CD14-positive monocyte (primary cell): ENCODE data around the gene LHFPL3. TPM values are rescaled to one million over a fixed set of nuclear protein-coding genes. Genes with fewer than 3 reads are reported as not detected.

Source experiments
- DNase-seq, 3 donors: peaks; one replicate each; pipeline ENCODE4 v3.0.0-alpha.2; 2011 to 2022
- H2AFZ ChIP-seq: 2 replicates; pipeline ENCODE4 v1.6.0; 2012; ENCODE audit warnings: mild to moderate bottlenecking, low read depth, low read length, inconsistent platforms; ENCODE audit not compliant: insufficient read depth, poor library complexity, severe bottlenecking
- H3K27ac ChIP-seq, 2 donors: 1 replicate in 1 of 2; 2 replicates in 1 of 2; pipeline ENCODE4 v1.5.1; 2012 to 2013; ENCODE audit warnings: low read length in 2 of 2, control low read depth in 1 of 2, inconsistent platforms in 1 of 2, low read depth in 1 of 2, mild to moderate bottlenecking in 1 of 2
- H3K27me3 ChIP-seq, 2 donors: one replicate each; pipeline versions ENCODE4 v1.6.0 to v1.6.1; 2011 to 2013; ENCODE audit warnings: low read length in 2 of 2; ENCODE audit not compliant: control insufficient read depth in 2 of 2, insufficient read depth in 2 of 2
- H3K36me3 ChIP-seq, 2 donors: replicated peaks in 1 of 2; 1 replicate in 1 of 2; 2 replicates in 1 of 2; pipeline versions ENCODE4 v1.5.1 to v1.6.1; 2012 to 2013; ENCODE audit warnings: low read length in 2 of 2, control low read depth in 1 of 2, inconsistent platforms in 1 of 2, mild to moderate bottlenecking in 1 of 2; ENCODE audit not compliant: insufficient read depth in 2 of 2, control insufficient read depth in 1 of 2
- H3K4me1 ChIP-seq, 2 donors: 1 replicate in 1 of 2; 2 replicates in 1 of 2; pipeline versions ENCODE4 v1.5.1 to v1.6.1; 2012 to 2013; ENCODE audit warnings: low read length in 2 of 2, control low read depth in 1 of 2, inconsistent platforms in 1 of 2, mild to moderate bottlenecking in 1 of 2, moderate library complexity in 1 of 2; ENCODE audit not compliant: insufficient read depth in 2 of 2, control insufficient read depth in 1 of 2
- H3K4me2 ChIP-seq: replicated peaks from 2 replicates; pipeline ENCODE3; 2012; ENCODE audit warnings: low read length, moderate library complexity, mild to moderate bottlenecking; ENCODE audit not compliant: poor library complexity, severe bottlenecking; ENCODE audit errors: extremely low read depth
- H3K4me3 ChIP-seq, 3 experiments: fragments of 200-600 bp in 1 of 3; sonication (generic) in 1 of 3; replicated peaks in 1 of 3; 1 replicate in 2 of 3; 2 replicates in 1 of 3; pipeline ENCODE4 v1.5.1; 2011 to 2013; ENCODE audit warnings: low read length in 3 of 3, mild to moderate bottlenecking in 3 of 3, control low read depth in 2 of 3, low read depth in 2 of 3, inconsistent platforms in 1 of 3, moderate library complexity in 1 of 3
- H3K79me2 ChIP-seq: 2 replicates; pipeline ENCODE4 v1.6.0; 2012; ENCODE audit warnings: mild to moderate bottlenecking, control low read depth, inconsistent platforms, low read length, moderate library complexity; ENCODE audit not compliant: insufficient read depth
- H3K9ac ChIP-seq: 2 replicates; pipeline ENCODE4 v1.6.0; 2017; ENCODE audit warnings: low read length, mild to moderate bottlenecking; ENCODE audit not compliant: insufficient read depth, poor library complexity, severe bottlenecking
- H3K9me3 ChIP-seq, 2 donors: replicated peaks in 1 of 2; 1 replicate in 1 of 2; 2 replicates in 1 of 2; pipeline versions ENCODE4 v1.5.1 to v1.6.1; 2012 to 2013; ENCODE audit warnings: low read length in 2 of 2, control low read depth in 1 of 2; ENCODE audit not compliant: control insufficient read depth in 1 of 2, insufficient read depth in 1 of 2
- H4K20me1 ChIP-seq: 2 replicates; pipeline ENCODE4 v1.6.0; 2012; ENCODE audit warnings: mild to moderate bottlenecking, low read length, control low read depth, moderate library complexity; ENCODE audit not compliant: insufficient read depth
- H3K27ac Mint-ChIP-seq, 7 donors: one replicate each; pipeline ENCODE4 v1.8.0; 2020; ENCODE audit warnings: mild to moderate bottlenecking in 7 of 7, mixed read lengths in 7 of 7, moderate library complexity in 6 of 7, inconsistent platforms in 2 of 7
- H3K27me3 Mint-ChIP-seq, 3 donors: one replicate each; pipeline ENCODE4 v1.8.0; 2021 to 2022; ENCODE audit warnings: low read depth in 3 of 3, mild to moderate bottlenecking in 3 of 3, mixed read lengths in 3 of 3, moderate library complexity in 3 of 3, inconsistent platforms in 1 of 3
- H3K36me3 Mint-ChIP-seq, 2 donors: one replicate each; pipeline ENCODE4 v1.8.0; 2020; ENCODE audit warnings: mixed read lengths in 2 of 2, inconsistent platforms in 1 of 2, mild to moderate bottlenecking in 1 of 2
- H3K4me1 Mint-ChIP-seq: one replicate; pipeline ENCODE4 v1.8.0; 2020; ENCODE audit warnings: mild to moderate bottlenecking, mixed read lengths
- H3K4me3 Mint-ChIP-seq, 2 donors: one replicate each; pipeline ENCODE4 v1.8.0; 2020; ENCODE audit warnings: mild to moderate bottlenecking in 2 of 2, mixed read lengths in 2 of 2, moderate library complexity in 1 of 2
- H3K9me3 Mint-ChIP-seq, 7 donors: one replicate each; pipeline ENCODE4 v1.8.0; 2020 to 2022; ENCODE audit warnings: mixed read lengths in 7 of 7, mild to moderate bottlenecking in 6 of 7, moderate library complexity in 6 of 7, inconsistent platforms in 2 of 7
- WGBS: methylation state at CpG from one replicate; pipeline ENCODE4 v1.1.5; 2013; ENCODE audit warnings: missing lambda C conversion rate; ENCODE audit not compliant: insufficient coverage; 5-methylcytosine and 5-hydroxymethylcytosine counted together
- intact Hi-C, 2 donors: fragments of 100-400 bp; cut with micrococcal nuclease; formaldehyde crosslinking; loops; one replicate each; pipeline versions ENCODE4 v1.15.0 to v1.15.1; 2023
- polyA plus RNA-seq, 3 donors: library from polyadenylated mRNA; depleted of rRNA in 1 of 3; unstranded in 2 of 3; stranded (reverse) in 1 of 3; fragments of 300-500 nt in 2 of 3; fragments of >200 nt in 1 of 3; fragmentation: Illumina TruSeq in 2 of 3; gene quantifications; 1 replicate in 2 of 3; 2 replicates in 1 of 3; pipeline ENCODE4 v1.2.3, GENCODE V29; 2012 to 2021
- TF ChIP-seq, protein P1 (sequence below): fragments of 200-600 bp; IDR thresholded peaks from one replicate; pipeline ENCODE4 v1.8.0; 2022; ENCODE audit warnings: antibody characterized with exemption, mild to moderate bottlenecking

LHFPL3 gene
- polyA plus RNA-seq, 3 donors: not detected

DNA sequence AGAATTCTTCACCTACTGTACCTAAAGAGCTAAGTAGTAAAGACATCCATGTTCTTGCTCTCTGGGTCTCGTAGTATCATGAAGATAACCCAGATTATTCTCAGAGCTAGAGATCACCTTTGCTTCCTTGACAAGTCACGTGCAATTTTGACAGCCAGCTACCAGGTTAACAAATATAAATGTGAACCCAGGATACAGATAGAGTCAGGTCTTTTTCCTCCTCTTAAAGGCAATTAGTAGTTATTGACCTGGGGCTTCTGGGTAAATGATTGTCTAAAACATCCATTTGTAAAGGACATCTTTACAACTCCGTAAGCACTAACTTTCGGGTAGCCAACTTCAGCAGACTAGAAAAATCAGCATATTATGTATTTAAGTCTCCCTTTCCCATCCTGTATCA is 28.8 kb downstream of the LHFPL3 start:
- H3K4me3 Mint-ChIP-seq: no peak overlapping the region
- 100% methylated on average over 1 of the region's 4 CpGs for WGBS
- Histone ChIP-seq H3K4me3 (no peak overlapping the region), H3K9ac (no peak overlapping the region), H3K27ac (no peak overlapping the region), H3K27me3 (no peaks in the 10 kb centered on the region), H2AFZ (no peak overlapping the region), H3K36me3 (no peaks in the 10 kb centered on the region), H3K4me2 (no peak overlapping the region), H4K20me1 (no peaks in the 10 kb centered on the region), H3K4me1 (no peaks in the 10 kb centered on the region), H3K9me3 (no peaks in the 10 kb centered on the region), H3K79me2 (no peaks in the 10 kb centered on the region)
- no peaks in the 10 kb centered on the region for H3K27me3 Mint-ChIP-seq
- TF ChIP-seq, protein P1, sequence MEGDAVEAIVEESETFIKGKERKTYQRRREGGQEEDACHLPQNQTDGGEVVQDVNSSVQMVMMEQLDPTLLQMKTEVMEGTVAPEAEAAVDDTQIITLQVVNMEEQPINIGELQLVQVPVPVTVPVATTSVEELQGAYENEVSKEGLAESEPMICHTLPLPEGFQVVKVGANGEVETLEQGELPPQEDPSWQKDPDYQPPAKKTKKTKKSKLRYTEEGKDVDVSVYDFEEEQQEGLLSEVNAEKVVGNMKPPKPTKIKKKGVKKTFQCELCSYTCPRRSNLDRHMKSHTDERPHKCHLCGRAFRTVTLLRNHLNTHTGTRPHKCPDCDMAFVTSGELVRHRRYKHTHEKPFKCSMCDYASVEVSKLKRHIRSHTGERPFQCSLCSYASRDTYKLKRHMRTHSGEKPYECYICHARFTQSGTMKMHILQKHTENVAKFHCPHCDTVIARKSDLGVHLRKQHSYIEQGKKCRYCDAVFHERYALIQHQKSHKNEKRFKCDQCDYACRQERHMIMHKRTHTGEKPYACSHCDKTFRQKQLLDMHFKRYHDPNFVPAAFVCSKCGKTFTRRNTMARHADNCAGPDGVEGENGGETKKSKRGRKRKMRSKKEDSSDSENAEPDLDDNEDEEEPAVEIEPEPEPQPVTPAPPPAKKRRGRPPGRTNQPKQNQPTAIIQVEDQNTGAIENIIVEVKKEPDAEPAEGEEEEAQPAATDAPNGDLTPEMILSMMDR: no peak
- DNase-seq: no peak
- intact Hi-C loops: no loop called here
- no peak overlapping the region for H3K27ac Mint-ChIP-seq
- H3K9me3 Mint-ChIP-seq: peaks cover 0 to 3% (median 0%) of the 10 kb centered on the region in 7 donors
- no peaks in the 10 kb centered on the region for H3K36me3 Mint-ChIP-seq
- H3K4me1 Mint-ChIP-seq: no peaks in the 10 kb centered on the region

DNA sequence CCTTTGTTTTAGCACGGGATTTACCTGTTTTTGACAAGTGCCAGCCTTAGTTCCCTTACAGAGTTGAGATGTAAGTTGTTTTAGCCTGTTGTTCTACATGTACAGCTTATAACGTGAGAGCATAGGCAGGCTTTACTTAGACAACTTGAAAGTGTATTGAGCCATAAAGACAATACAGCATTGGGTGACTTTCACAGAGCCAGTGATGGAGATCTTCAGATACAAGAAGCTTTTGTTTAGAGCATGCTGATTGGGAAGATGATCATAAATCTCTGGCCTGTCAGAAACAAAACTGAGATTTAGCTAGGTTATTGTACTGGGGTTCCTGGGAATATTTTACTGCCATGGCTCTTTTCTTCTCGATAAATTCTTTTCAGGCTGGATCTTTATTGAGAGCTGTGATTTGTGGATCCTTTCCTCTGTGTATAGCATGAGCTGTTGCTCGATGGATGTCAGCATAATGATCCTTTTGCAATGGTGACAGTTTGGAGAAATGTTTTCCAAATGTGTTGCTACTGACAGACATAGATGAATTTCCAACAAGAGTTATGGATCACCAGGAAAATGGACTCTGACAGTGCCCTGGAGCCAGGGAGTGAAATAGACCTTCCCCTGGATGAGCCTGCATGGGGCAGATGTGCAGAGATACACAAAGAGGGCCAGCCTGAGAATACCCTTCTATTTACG is 30.2 kb downstream of the LHFPL3 start:
- peaks cover 0 to 3% (median 0%) of the 10 kb centered on the region in 7 donors for H3K9me3 Mint-ChIP-seq
- DNase-seq: no peak
- no peaks in the 10 kb centered on the region for H3K79me2 ChIP-seq
- H3K36me3 ChIP-seq: no peaks in the 10 kb centered on the region
- no peak overlapping the region for H3K27ac ChIP-seq
- no peak overlapping the region for H3K9ac ChIP-seq
- H4K20me1 ChIP-seq: no peaks in the 10 kb centered on the region
- H3K4me1 Mint-ChIP-seq: no peaks in the 10 kb centered on the region
- intact Hi-C loops: no loop called here
- no peak overlapping the region for H3K4me3 ChIP-seq
- WGBS: 78% methylated on average over 4 of the region's 5 CpGs
- TF ChIP-seq, protein P1: no peak
- H3K9me3 ChIP-seq: no peaks in the 10 kb centered on the region
- H3K27me3 ChIP-seq: no peaks in the 10 kb centered on the region
- no peak overlapping the region for H3K4me2 ChIP-seq
- H3K27me3 Mint-ChIP-seq: no peaks in the 10 kb centered on the region
- no peaks in the 10 kb centered on the region for H3K4me1 ChIP-seq
- no peak overlapping the region for H3K4me3 Mint-ChIP-seq
- no peak overlapping the region for H2AFZ ChIP-seq
- no peaks in the 10 kb centered on the region for H3K36me3 Mint-ChIP-seq
- H3K27ac Mint-ChIP-seq: no peak overlapping the region
